WERI-Rb-1 (cell line): ENCODE results near the gene NLRX1.
"Not testable (repeated sequence)": the region's sequence is repeated elsewhere in the genome, so short reads cannot be mapped to it uniquely, and the experiment has no call there.

Experiments
- DNase-seq: peaks from one replicate; pipeline ENCODE4 v3.0.0-alpha.2; 2020
- H3K27ac ChIP-seq: fragments of 250-450 bp; sonication (Bioruptor Pico); 2 replicates; pipeline ENCODE4 v1.5.1; 2020; ENCODE audit warnings: mild to moderate bottlenecking, moderate library complexity
- H3K27me3 ChIP-seq: fragments of 250-450 bp; sonication (Bioruptor Pico); 2 replicates; pipeline ENCODE4 v1.5.1; 2021; ENCODE audit warnings: mild to moderate bottlenecking, low read depth, moderate library complexity; ENCODE audit not compliant: insufficient read depth, severe bottlenecking
- H3K36me3 ChIP-seq: fragments of 250-450 bp; sonication (Bioruptor Pico); 2 replicates; pipeline ENCODE4 v1.5.1; 2020; ENCODE audit warnings: mild to moderate bottlenecking, moderate library complexity
- H3K4me3 ChIP-seq: 2 replicates; pipeline ENCODE4 v1.5.1; 2011; ENCODE audit warnings: low read depth, mild to moderate bottlenecking, control low read depth, low read length
- H3K9me3 ChIP-seq: fragments of 250-450 bp; sonication (Bioruptor Pico); 2 replicates; pipeline ENCODE4 v1.5.1; 2021; ENCODE audit warnings: mild to moderate bottlenecking, moderate library complexity; ENCODE audit not compliant: severe bottlenecking
- CTCF ChIP-seq: IDR thresholded peaks from 2 replicates; pipeline ENCODE4 v1.5.1; 2011; ENCODE audit warnings: low read depth, mild to moderate bottlenecking, control low read depth, inconsistent platforms, low read length

NLRX1 gene

DNA sequence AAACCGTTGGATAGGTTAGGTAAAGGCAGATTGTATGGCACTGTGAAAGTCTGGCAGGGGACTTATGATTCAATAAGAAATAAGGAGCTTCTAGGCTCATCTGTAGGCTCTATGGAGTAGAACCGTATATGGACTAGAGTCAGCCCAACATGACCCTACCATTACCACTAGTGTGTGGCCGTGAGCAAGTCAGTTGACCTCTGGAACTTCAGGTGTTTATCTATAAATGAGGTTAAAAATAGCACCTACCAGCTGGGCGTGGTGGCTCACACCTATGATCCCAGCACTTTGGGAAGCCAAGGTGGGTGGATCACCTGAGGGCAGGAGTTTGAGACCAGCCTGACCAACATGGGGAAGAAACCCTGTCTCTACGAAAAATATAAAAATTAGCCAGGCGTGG lies 42.7 kb upstream of the NLRX1 start:
- H3K36me3 ChIP-seq, result peaks cover 40% of the 10 kb centered on the region
- TF ChIP-seq CTCF, result no peak
- H3K27ac ChIP-seq, result no peak overlapping the region
- H3K27me3 ChIP-seq, result no peaks in the 10 kb centered on the region
- no peaks in the 10 kb centered on the region for H3K9me3 ChIP-seq
- no peak for DNase-seq
- no peak overlapping the region for H3K4me3 ChIP-seq

GRCh38 chr11:119126675-119127268 lies 41.8 kb upstream of the NLRX1 start:
- TF ChIP-seq CTCF, result no peak
- no peak overlapping the region for H3K27ac ChIP-seq
- H3K27me3 ChIP-seq, result no peaks in the 10 kb centered on the region
- no peak for DNase-seq
- no peak overlapping the region for H3K4me3 ChIP-seq
- no peaks in the 10 kb centered on the region for H3K9me3 ChIP-seq
- peaks cover 46% of the 10 kb centered on the region for H3K36me3 ChIP-seq

DNA sequence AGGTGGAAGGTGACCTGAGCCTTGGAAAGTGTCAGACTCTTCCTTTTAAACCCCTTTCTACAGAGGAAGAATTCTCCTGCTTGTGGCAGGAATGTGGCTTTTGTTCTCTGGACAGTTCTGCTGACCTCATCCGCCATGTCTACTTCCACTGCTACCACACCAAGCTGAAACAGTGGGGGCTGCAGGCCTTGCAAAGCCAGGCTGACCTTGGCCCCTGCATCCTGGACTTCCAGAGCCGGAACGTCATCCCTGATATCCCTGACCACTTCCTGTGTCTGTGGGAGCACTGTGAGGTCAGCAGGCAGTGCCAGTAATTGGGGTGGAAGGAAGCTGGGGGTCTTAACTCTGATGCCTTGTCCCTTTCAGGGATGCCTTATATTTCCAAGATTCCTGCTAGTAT lies 37.9 kb upstream of the NLRX1 start:
- peaks cover 63% of the 10 kb centered on the region for H3K36me3 ChIP-seq
- DNase-seq, result no peak

DNA sequence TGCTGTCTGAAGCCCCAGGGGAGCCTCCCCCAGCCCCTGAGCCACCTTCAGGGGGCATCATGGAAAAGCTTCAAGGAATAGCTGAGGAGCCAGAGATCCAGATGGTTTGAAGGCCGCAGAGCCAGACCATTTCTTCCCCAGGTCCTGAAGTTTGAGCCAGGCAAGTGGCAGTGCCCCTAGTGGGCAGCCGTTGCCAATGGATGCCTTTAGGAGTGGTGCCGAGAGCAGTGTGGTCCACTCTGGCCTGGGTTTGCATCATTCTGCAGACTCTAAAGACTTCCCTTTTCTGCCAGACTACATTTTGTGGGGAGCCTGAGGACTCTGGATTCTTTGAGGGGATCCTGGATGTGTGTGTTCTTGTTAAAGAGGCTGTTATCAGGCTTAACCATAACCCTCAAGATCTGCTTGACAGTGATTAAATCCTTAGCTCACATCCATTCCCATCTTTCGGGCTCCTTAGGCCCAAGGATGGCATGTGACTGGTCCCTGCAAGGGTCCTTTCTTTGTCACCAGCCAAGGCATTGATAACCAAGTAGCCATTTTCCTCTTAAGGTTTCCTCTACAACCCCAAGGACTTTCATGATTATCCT lies 34.0 kb upstream of the NLRX1 start:
- TF ChIP-seq CTCF, result peak; percentile 74
- H3K27ac ChIP-seq, result no peak overlapping the region
- H3K36me3 ChIP-seq, result peaks cover 53% of the 10 kb centered on the region
- no peaks in the 10 kb centered on the region for H3K9me3 ChIP-seq
- no peaks in the 10 kb centered on the region for H3K27me3 ChIP-seq
- DNase-seq, result no peak
- H3K4me3 ChIP-seq, result no peak overlapping the region

More for the DNA sequence above, 37.9 kb upstream of the NLRX1 start:
- Histone ChIP-seq H3K27me3 (no peaks in the 10 kb centered on the region), H3K27ac (no peak overlapping the region), H3K9me3 (no peaks in the 10 kb centered on the region), H3K4me3 (no peak overlapping the region)
- TF ChIP-seq CTCF, result no peak

- DNase-seq, H3K4me3 ChIP-seq, H3K27ac ChIP-seq, H3K27me3 ChIP-seq, H3K36me3 ChIP-seq, H3K9me3 ChIP-seq: not testable (repeated sequence)
Observed at GRCh38 chr11:119139276-119139675, 29.2 kb upstream of the NLRX1 start.

DNA sequence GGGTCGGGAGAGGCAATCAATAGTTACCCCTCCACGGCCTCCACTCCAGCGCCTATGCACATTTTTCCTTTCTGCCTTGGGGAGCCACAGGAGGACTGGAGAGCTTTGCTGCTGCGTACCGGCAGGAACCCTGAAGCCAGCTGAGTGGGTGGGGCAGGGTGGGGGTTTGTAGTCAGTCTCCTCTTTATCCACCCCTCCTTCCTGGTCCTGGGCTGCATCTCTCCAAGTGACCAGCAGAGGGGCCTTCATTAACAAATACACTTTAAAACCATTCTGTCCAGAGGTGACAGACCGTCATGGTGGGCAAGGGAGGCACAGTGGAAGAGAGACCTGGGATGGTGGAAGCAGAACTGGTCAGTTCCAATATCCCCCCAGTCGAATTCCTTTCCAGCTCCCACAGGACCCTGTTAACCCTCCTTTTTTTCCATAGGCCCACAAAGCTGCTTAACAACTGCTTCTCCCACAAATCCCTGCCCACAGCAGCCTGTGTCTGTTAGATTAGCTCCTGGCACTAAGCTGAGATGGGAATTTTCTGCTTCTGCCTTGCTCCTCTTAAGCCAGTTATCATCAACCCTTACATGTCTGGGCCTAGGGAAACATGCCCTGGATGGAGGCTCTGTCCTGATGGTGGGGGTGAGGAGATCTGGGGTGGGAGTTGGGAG lies 23.6 kb upstream of the NLRX1 start:
- TF ChIP-seq CTCF, result peak; percentile 64
- no peaks in the 10 kb centered on the region for H3K27me3 ChIP-seq
- DNase-seq, result peak; percentile 93
- H3K9me3 ChIP-seq, result no peaks in the 10 kb centered on the region
- peak overlapping the region; percentile 82 for H3K27ac ChIP-seq
- H3K36me3 ChIP-seq, result no peaks in the 10 kb centered on the region
- peak overlapping the region; percentile 20 for H3K4me3 ChIP-seq
